HG02884 (cell line): Measurements from ENCODE around the gene SLC25A25.

Experiments
- ATAC-seq: cut with Tn5 transposase; IDR thresholded peaks from one replicate; pipeline ENCODE4 v1.9.1; 2021; ENCODE audit warnings: mild to moderate bottlenecking, moderate library complexity; ENCODE audit not compliant: unreplicated experiment

SLC25A25 gene

GRCh38 chr9:128096616-128097536 lies 28.8 kb downstream of the SLC25A25 start:
- ATAC-seq, result no peak

GRCh38 chr9:128097543-128098296 lies 29.7 kb downstream of the SLC25A25 start:
- no peak for ATAC-seq

- ATAC-seq, result no peak
These were observed 30.5 kb downstream of the SLC25A25 start for GRCh38 chr9:128098297-128099230.

- ATAC-seq, result no peak
These were observed 31.3 kb downstream of the SLC25A25 start for GRCh38 chr9:128099231-128099931.

- no peak for ATAC-seq
These were observed 32.0 kb downstream of the SLC25A25 start for GRCh38 chr9:128099932-128100491.

GRCh38 chr9:128100581-128100980 lies 32.5 kb downstream of the SLC25A25 start:
- ATAC-seq, result no peak

GRCh38 chr9:128101231-128101661 lies 33.2 kb downstream of the SLC25A25 start:
- ATAC-seq, result no peak

GRCh38 chr9:128101690-128102089 lies 33.7 kb downstream of the SLC25A25 start:
- ATAC-seq, result no peak

GRCh38 chr9:128102196-128102595 lies 34.2 kb downstream of the SLC25A25 start:
- ATAC-seq, result no peak

GRCh38 chr9:128102861-128103588 lies 35.0 kb downstream of the SLC25A25 start:
- ATAC-seq, result no peak

- ATAC-seq, result no peak
These were observed 35.5 kb downstream of the SLC25A25 start for GRCh38 chr9:128103589-128103962.

- no peak for ATAC-seq
These were observed 36.2 kb downstream of the SLC25A25 start for GRCh38 chr9:128104171-128104618.

- ATAC-seq, result no peak
These were observed 37.6 kb downstream of the SLC25A25 start for GRCh38 chr9:128105538-128106175.

- no peak for ATAC-seq
These were observed 38.3 kb downstream of the SLC25A25 start for GRCh38 chr9:128106181-128106939.

- no peak for ATAC-seq
These were observed 39.0 kb downstream of the SLC25A25 start for GRCh38 chr9:128106940-128107467.

GRCh38 chr9:128107468-128108268 lies 39.6 kb downstream of the SLC25A25 start:
- ATAC-seq, result no peak
